Hematopoietic multipotent progenitor cell treated with erythropoietin and hydrocortisone succinate and interleukin-3 and kit ligand, for 17 days (in vitro differentiated cells): ENCODE measurements around the gene APOA1.
A peak's percentile ranks its signal among the peaks of the same experiment; 100 is the strongest.
"Not testable (repeated sequence)": the region's sequence is repeated elsewhere in the genome, so short reads cannot be mapped to it uniquely, and the experiment has no call there.

Experiments
- DNase-seq: peaks from one replicate; pipeline ENCODE4 v3.0.0-alpha.2; 2015; ENCODE audit warnings: low spot score

The APOA1 gene

GRCh38 chr11:116857936-116858335 lies 20.5 kb upstream of the APOA1 start:
- DNase-seq = no peak

GRCh38 chr11:116857316-116857715 lies 19.9 kb upstream of the APOA1 start:
- DNase-seq = no peak

GRCh38 chr11:116856423-116856822 lies 19.0 kb upstream of the APOA1 start:
- DNase-seq = no peak

GRCh38 chr11:116855413-116855812 lies 18.0 kb upstream of the APOA1 start:
- DNase-seq = no peak

- DNase-seq = no peak
Measured at GRCh38 chr11:116853461-116854073, 16.1 kb upstream of the APOA1 start.

GRCh38 chr11:116852261-116853031 lies 15.0 kb upstream of the APOA1 start:
- DNase-seq = peak; percentile 14

- DNase-seq = no peak
Measured at GRCh38 chr11:116851626-116852025, 14.2 kb upstream of the APOA1 start.

GRCh38 chr11:116849486-116849885 lies 12.1 kb upstream of the APOA1 start:
- no peak for DNase-seq

- DNase-seq = no peak
Measured at GRCh38 chr11:116849060-116849459, 11.6 kb upstream of the APOA1 start.

- no peak for DNase-seq
Measured at GRCh38 chr11:116847612-116848011, 10.2 kb upstream of the APOA1 start.

GRCh38 chr11:116844722-116845121 lies 7.3 kb upstream of the APOA1 start:
- DNase-seq = no peak

- DNase-seq = no peak
Measured at GRCh38 chr11:116843661-116844060, 6.2 kb upstream of the APOA1 start.

- DNase-seq = no peak
Measured at GRCh38 chr11:116842909-116843308, 5.5 kb upstream of the APOA1 start.

GRCh38 chr11:116842117-116842516 lies 4.7 kb upstream of the APOA1 start:
- no peak for DNase-seq

- DNase-seq = no peak
Measured at GRCh38 chr11:116840746-116841296, 3.4 kb upstream of the APOA1 start.

- no peak for DNase-seq
Measured at GRCh38 chr11:116840224-116840745, 2.9 kb upstream of the APOA1 start.

GRCh38 chr11:116838321-116839084 lies 1.1 kb upstream of the APOA1 start:
- DNase-seq = no peak

- DNase-seq = no peak
Measured at GRCh38 chr11:116836632-116836991, 810 bp downstream of the APOA1 start.

GRCh38 chr11:116835791-116836631 lies 1.4 kb downstream of the APOA1 start:
- DNase-seq = peak; percentile 29

- DNase-seq = no peak
Measured at GRCh38 chr11:116835042-116835772, 2.2 kb downstream of the APOA1 start.

GRCh38 chr11:116834535-116835041 lies 2.8 kb downstream of the APOA1 start:
- DNase-seq = not testable (repeated sequence)
